ENCODE measurements around the gene TMED4.

Gene TMED4

DNA sequence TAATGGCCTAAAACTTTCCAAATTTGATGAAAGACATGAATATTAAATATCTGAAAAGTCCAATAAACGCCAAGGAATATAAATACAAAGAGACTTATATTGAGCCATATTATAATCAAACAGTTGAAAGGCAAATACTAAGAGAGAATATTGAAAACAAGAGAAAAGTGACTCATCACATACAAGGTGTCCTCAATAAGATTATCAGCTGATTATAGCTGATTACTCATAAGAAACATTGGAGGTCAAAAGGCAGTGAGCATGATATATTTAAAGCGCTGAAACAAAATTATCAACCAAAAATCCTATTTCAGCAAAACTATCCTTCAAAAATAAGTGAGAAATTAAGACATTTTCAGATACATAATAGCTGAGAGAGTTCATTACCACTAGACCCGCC is 33.1 kb downstream of the TMED4 start:
- H3K4me3 ChIP-seq (ENCODE audit: low read depth, low read length): no peak overlapping the region
- no peak for DNase-seq (ENCODE audit: low read depth)
- TF ChIP-seq, protein P1, sequence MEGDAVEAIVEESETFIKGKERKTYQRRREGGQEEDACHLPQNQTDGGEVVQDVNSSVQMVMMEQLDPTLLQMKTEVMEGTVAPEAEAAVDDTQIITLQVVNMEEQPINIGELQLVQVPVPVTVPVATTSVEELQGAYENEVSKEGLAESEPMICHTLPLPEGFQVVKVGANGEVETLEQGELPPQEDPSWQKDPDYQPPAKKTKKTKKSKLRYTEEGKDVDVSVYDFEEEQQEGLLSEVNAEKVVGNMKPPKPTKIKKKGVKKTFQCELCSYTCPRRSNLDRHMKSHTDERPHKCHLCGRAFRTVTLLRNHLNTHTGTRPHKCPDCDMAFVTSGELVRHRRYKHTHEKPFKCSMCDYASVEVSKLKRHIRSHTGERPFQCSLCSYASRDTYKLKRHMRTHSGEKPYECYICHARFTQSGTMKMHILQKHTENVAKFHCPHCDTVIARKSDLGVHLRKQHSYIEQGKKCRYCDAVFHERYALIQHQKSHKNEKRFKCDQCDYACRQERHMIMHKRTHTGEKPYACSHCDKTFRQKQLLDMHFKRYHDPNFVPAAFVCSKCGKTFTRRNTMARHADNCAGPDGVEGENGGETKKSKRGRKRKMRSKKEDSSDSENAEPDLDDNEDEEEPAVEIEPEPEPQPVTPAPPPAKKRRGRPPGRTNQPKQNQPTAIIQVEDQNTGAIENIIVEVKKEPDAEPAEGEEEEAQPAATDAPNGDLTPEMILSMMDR (conservative IDR thresholded peaks at IDR 0.05; ENCODE audit: low read depth, low read length): no peak

DNA sequence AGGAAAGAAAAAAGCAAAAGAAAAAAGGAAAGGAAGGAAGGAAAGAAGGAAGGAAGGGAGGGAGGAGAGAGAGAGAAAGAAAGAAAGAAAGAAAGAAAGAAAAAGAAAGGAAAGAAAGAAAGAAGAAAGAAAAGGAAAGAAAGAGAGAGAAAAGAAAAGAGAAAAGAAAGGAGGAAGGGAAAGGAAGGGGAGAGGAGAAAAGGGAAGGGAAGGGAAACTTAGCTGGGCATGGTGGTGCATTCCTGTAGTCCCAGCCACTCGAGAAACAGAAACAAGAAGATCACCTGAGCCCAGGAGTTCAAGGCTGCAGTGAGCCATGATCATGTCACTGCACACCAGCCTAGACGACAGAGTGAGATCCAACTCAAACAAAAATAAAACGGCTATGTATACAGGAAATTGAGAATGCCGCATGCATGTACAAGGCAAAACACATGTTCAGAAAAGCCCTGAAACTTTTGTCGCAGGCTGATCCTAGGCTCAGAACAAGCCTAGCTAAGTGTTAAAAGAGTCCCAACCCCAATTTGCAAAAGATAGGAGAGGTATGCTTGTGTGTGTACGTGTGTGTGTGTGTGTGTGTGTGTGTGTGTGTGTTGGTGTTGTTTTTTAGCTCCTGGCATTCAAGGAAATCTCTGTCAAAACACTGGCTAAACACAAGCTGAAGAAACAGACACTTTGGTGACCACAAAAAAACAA is 34.3 kb downstream of the TMED4 start:
- TF ChIP-seq, protein P1 (conservative IDR thresholded peaks at IDR 0.05; ENCODE audit: low read depth, low read length): no peak
- H3K4me3 ChIP-seq (ENCODE audit: low read depth, low read length): no peak overlapping the region

DNA sequence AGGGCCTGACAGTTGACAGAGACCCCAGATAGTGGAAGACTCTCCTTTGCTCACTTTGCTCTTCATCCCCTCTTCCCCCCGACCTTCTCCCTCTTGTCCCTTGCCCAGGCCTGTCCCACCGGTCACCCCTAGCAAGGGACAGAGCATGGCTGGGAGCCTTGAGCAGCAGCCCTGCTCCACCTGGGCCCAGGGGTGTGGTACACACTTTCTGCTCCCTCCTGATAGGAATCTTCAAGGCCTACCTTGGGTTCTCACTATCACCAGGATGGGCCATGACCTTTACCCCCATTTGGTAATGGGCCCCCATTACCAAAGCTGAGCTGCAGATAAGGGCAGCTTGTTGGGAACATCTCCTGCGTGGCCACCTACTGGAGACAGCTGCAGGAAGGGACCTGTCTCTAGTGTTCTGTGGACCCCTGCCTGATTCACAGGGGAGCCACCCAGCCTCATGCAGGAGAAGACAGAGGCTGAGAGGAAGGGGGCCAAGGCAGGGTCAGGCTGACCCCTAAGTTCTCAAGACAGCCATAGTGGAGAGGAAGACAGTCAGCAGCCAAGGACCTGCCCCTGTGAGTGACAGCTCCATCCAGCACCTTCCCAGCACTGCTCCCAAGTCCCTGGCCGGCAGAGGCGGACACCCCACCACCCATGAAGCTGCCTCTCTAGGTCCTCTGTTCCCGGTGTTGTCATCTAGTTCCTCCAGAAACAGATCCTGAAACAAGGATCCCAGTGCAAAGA is 40.0 kb downstream of the TMED4 start:
- no peak for DNase-seq (ENCODE audit: low read depth)
- TF ChIP-seq, protein P1 (conservative IDR thresholded peaks at IDR 0.05; ENCODE audit: low read depth, low read length): no peak

More for the DNA sequence above, 34.3 kb downstream of the TMED4 start:
- peak; percentile 37 for DNase-seq (ENCODE audit: low read depth)

DNA sequence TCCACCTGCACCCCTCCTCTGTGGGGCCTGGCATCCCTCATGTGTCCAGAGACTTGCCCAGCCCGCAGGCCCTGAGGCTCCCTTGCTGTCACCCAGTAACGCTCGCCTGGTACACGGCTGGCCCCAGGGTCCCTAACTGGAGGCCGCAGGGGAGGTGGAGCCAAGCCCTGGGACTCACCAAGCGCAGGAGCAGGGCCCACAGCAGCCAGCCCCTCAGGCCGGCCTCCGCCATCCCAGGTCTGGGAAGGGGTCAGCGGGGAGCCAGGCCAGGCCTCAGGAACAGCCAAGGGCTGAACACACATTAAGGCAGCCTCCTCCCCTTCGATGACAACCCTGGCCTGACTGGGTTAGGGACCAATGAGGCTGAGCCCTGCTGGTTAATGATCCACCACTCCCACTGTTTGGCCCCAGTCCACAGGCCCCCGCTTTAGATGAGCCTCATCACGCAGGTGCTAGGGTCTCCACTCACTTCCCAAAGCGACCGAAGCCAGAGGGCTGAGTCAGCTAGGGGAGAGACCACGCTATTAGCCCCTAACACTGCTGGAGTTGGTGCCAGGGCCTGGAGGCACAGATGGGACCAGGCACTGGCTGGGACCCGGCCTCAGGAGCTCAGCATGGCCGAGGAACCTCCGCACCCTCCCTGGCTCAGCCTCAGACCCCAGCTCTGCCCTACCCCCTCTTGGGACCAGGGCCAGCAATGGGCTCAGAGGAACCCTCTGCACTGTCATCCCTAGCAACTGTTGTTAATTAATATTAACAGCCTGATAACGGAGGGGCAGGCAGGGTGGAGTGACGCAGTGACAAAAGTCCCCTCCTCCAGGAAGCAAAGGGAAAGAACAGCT is 40.8 kb downstream of the TMED4 start, which contains the start of gene NPC1L1:
Gene NPC1L1, minus strand, starts transcription at position 303 of the 842 bp plus-strand sequence. Its CDS starts 71 bp downstream, at position 232.
- TF ChIP-seq, protein P1 (conservative IDR thresholded peaks at IDR 0.05; ENCODE audit: low read depth, low read length): no peak
- H3K4me3 ChIP-seq (ENCODE audit: low read depth, low read length): no peak within 1 kb of the TSS
- no peak for DNase-seq (ENCODE audit: low read depth)

More for the DNA sequence above, 40.0 kb downstream of the TMED4 start:
- H3K4me3 ChIP-seq (ENCODE audit: low read depth, low read length): no peak overlapping the region

DNA sequence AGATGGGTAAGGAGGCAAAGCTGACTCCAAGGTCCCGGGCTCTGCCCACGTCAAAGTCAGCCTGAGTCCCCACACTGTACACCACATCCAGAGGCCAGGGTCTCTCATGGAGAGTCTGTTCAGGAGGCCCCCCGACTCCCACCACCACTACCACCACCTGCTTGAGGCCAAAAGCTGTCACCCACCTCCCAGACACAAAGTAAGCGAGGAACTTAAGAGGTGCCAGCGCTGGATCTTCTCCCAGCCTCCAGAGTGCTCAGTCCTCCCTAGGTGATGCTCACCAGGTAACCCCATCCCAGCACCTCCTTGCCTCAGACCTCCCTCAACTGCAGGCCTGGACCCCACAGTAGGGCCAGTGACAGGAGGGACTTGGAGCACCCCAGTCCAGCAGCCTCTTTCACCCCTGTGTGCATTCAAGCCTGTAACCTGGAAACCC is 41.4 kb downstream of the TMED4 start:
- H3K4me3 ChIP-seq (ENCODE audit: low read depth, low read length): no peak overlapping the region
- TF ChIP-seq, protein P1 (conservative IDR thresholded peaks at IDR 0.05; ENCODE audit: low read depth, low read length): no peak
- DNase-seq (ENCODE audit: low read depth): no peak

DNA sequence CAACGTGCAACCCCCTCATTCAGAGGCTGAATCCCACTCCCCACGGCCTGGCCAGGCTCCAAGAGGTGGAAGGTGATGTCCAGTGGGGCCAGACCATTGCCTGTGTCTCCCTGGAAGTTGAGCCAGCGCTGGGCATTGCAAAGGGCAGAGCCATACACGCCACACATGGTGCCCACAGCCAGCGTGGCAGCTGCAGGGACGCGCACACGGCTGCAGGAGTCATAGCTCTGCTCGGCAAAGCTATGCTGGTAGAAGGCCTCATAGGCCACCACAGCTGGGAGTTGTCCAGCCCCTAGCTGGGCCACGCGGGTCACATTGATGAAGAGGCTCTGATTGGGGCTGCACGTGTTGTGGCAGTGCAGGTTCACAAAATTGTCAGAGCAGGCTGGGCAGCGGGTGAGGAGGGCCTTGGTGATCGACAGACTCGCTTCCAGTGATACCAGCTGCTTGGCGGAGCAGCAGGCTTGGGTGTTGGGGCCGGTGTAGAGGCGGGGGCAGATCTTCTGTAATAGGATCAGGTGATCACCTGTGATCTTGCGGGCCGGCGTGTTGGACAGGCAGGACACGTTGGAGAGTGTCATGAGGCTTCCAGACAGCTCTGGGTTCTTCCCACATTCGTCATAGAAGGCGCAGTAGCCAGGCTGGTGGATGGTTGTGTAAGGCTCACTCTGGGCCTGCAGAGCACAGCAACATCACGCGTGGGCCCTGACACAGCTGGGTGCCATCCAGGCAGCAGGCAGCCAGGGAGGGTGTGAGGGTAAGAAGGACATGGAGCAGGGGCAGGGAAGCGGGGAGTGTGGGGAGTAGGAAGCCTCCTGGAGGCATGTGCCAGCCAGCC is 42.1 kb downstream of the TMED4 start:
- no peak overlapping the region for H3K4me3 ChIP-seq (ENCODE audit: low read depth, low read length)
- no peak for DNase-seq (ENCODE audit: low read depth)
- TF ChIP-seq, protein P1 (conservative IDR thresholded peaks at IDR 0.05; ENCODE audit: low read depth, low read length): no peak

All from choroid plexus epithelial cell (primary cell).